RPMI7951 (cell line): ENCODE measurements around the gene NUP214. TPM values are rescaled to one million over a fixed set of nuclear protein-coding genes. Genes with fewer than 3 reads are reported as not detected.

Experiments used
- DNase-seq: peaks from one replicate; pipeline ENCODE4 v3.0.0-alpha.2; 2012; ENCODE audit warnings: low read depth
- total RNA-seq: library from RNA; depleted of rRNA; stranded (reverse); fragments of >200 nt; shearing (Covaris generic); gene quantifications from 2 replicates; pipeline ENCODE4 v1.2.3, GENCODE V29; 2014; rRNA removed

The NUP214 gene
- total RNA-seq: 9.2 and 11.7 TPM in 2 replicates

DNA sequence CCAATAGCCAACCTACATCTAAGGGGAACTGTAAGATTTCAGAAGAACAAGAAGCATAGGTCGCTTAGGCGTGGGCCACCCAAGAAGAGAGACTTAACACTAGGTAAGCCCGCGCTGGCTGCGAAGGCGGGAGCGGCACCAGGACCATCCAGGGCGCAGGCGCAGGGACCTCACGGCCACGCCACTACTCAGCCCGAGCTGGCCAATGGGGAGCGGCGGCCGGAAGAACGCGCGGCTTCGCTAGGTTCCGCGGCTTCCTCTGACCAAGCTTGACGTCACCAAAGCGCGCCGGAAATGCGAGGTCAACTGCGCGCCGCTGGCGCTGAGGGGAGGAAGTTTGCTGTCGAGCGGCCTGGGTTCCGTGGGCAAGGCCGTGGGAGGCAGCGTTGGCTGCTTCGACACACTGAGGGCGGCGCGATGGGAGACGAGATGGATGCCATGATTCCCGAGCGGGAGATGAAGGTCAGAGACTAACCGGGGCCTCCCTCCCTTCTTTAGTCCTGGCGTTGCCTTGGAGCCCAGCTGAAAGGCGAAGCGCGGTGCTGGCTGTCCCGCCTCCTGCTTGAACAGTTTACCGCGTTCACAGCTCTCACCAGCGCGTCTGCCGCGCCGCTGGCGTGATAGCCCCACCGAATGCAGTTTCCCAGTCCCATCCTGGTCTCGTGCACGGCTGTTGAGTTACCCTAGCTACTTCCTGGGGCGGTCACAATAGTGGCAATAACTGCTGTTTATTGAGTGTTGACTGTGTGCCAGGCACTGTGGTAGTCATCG lies at the start of gene NUP214:
Gene NUP214, plus strand, starts transcription at position 299 of the 771 bp plus-strand sequence. Its CDS starts 119 bp downstream, at position 418.
- DNase-seq: peak; percentile 94

DNA sequence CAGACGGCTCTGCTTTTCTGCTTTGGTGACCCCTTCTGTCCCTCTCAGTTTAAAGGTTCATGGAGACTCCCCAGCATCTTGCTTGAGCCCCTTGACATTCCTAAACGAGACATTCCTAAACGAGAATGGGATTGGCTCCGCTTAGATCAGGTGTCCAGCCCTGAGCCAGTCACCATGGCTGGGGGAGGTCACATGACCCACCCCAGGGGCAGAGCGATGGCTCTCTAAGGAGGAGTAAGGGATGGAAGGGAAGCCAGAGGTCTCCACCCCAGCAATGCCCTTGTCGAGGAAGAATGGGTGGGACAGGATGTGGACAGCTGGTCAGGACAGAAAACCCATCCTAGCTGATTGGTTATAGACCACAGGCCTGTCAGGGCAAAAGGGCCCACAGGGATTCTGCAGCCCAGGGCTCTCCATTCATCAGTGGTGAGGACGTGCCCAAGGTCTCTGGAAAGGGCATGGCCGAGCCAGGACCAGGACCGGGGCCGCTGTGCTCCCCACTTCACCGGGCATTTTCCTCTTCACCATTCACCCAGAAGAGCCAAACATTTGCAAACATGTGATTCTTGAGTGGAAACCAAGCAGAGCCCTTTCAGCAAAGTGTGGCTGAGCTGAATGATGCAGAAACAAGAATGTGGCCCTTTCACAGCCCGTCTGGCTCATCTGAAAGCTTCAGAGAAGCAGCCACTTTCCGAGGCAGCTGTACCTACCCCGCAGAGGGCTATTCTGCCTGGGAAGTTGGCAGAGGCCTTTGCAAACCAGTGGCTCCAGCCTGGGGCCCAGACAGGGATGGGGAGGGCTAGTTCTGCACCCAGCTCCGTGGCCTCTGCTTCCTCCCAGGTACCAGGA lies 48.8 kb upstream of the NUP214 start:
- DNase-seq: no peak

DNA sequence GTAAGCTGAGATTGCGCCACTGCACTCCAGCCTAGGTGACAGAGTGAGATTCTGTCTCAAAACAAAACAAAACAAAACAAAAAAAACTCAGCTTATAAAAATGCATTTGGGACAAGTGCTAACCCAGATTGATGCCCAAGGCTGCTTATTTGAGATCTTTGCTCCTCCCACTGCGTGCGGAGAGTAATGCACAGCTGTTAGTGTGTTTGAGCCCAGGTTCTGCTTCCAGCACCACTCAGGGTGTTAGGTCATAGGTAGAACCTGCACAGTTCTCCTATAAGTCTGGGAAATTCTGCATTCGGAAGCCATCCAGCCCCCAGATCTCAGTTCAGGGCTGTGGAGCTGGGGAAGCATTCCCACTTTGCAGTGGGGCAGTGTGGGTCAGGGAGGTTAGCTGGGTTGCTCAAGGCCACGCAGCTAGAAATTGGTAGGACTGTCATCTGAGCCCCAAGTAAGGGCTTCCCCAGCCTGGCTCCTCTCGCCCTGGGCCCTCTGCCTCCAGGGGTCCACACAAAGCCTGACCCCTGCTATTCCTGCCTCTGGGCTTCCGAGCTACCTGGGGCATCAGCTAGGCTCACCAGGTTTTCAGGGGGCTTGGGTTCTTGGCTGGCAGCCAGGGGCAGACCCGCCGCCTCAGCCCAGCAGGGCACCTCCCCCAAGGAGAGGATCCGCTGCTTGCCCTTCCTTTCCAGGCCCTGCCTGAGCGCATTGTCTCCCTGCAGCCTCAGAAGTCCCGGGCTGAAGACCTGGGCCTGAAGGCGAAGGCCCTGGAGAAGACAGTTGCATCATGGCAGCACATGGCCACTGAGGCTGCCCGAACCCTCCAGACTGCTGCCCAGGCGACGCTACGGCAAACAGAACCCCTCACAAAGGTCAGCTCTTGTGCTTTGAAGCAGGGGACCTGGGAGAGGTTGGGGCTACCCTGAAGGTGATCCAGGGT lies 46.7 kb upstream of the NUP214 start:
- no peak for DNase-seq

DNA sequence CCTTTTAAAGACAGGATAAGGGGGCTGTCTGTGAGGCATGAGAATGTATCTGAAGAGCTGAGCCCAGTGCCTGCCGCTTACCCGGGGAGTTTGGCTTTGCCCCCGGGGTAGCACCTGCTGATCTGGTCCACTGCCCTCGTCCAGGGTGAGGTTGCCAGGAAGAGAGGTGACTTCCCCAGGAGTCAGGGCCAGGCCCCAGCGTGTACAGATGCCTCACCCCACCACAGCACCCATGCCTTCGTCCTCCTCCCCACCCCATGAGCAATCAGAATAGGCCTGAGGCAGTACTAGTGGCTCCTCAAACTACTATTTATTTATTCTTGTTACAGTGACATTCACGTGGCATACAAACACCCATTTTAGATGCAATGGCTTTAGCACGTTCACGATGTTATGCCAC lies 44.8 kb upstream of the NUP214 start:
- no peak for DNase-seq

DNA sequence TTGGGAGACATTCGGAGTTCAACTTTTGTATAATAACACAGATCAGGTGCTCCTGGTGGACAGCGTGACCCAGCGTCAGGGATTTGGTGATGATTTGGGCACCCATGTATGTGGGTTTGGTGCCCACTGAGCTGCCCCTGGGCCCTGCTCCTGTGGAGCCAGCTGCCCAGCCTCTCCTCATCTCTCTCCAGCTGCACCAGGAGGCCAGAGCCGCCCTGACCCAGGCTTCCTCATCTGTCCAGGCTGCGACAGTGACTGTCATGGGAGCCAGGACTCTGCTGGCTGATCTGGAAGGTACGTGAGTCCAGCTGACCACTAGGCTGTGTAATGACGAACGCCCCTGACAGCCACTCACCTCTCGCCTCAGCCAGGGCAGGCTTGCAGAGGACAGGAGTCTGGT lies 43.5 kb upstream of the NUP214 start:
- DNase-seq: no peak

DNA sequence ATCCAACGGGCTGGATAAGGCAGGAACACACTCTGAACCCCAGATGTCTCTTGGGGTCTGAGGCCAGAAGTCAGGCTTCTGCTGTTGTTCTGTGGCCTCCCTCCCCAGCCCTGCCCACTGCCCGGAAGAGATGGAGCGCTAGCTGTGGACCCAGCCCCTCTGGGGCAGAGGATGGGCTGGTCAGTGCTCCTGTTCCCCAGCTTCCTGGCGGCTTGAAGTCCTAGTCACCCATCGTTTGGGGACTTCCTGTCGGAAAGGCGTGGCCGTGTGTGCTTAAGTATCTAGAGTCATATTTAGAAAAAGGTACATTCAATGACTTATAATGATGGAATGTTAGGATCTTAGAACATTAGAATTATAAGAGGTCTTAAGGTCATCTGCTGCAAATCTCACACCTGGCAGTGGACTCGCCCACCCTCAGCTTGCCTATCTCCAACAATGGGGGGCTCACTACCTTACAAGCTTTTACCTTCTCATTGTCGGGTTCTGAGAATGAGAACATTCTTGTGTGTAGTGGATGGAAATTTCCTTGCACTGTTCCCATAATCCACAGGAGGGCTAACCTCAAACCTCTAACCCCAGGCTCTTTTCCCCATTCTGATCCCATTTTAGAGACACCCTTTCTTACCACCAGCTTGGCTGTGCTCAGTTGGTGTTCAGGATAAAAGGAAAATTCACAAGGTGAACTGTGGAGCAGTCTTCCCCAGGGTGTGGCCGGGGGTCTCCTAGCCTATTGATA lies 42.4 kb upstream of the NUP214 start:
- DNase-seq: no peak

DNA sequence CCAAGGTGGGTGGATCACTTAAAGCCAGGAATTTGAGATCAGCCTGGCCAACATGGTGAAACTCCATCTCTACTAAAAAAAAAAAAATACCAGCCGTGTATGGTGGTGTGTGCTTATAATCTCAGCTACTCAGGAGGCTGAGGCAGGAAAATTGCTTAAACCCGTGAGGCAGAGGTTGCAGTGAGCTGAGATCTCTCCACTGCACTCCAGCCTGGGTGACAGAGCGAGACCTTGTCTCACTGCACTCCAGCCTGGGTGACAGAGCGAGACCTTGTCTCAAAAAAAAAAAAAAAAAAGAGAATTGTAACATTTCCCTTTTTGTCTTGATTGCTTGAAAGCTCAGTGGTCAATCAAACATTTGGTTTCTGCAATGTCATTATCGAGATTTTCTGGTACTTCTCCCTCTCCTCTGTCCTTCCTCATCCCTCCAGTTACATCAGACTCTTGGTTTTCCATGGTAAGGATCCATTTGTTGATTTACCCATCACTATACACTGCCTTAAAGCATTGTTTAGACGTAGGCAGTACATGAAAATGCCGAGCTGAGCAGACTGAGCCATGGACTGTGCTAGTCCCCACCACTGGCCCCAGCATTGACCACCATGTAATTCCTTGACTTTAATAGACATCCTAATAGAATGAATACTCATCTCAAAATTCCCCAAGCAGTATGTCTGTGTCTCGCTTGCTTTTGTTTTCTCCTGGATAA lies 40.6 kb upstream of the NUP214 start:
- no peak for DNase-seq

DNA sequence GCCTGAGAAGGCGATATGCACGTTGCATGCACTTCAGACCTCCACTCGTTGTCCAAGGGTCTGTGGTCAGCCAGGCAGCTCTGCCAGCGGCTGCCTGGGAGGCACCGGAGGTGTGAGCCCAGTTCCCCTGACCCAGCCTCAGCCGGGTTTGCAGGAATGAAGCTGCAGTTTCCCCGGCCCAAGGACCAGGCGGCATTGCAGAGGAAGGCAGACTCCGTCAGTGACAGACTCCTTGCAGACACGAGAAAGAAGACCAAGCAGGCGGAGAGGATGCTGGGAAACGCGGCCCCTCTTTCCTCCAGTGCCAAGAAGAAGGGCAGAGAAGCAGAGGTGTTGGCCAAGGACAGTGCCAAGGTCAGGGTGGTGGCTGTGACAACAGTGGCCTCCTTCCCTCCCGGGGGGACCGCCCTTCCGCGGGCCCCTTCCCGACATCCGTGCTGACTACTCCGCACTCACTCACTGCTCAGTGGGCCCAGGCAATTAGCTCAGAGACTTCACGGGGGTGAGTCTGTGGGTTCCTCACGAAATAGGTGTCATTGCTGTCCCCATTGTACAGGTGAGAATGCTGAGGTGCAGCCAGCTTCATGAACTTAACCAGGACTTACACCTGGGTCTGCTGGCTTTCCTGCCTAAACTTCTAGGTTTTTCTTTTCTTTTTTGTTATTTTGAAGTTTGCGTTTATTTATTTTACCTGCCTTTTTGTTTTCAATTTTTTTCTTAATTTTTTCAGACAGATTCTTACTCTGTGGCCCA lies 39.8 kb upstream of the NUP214 start:
- no peak for DNase-seq

DNA sequence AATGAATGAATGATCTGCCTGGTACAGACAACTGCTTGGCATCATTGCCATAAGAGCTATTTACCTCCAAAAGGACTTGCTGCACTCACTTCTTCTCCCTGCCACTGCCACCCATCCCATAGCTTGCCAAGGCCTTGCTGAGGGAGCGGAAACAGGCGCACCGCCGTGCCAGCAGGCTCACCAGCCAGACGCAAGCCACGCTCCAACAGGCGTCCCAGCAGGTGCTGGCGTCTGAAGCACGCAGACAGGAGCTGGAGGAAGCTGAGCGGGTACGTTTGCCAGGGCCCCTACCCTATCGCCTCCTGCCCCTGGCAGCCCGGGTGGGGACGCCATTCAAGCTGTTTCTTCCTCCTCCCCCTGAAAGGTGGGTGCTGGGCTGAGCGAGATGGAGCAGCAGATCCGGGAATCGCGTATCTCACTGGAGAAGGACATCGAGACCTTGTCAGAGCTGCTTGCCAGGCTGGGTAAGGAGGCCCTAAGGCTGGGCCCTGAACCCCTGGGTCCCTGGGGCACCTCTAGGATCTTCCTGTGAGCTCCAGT lies 38.0 kb upstream of the NUP214 start:
- DNase-seq: no peak

DNA sequence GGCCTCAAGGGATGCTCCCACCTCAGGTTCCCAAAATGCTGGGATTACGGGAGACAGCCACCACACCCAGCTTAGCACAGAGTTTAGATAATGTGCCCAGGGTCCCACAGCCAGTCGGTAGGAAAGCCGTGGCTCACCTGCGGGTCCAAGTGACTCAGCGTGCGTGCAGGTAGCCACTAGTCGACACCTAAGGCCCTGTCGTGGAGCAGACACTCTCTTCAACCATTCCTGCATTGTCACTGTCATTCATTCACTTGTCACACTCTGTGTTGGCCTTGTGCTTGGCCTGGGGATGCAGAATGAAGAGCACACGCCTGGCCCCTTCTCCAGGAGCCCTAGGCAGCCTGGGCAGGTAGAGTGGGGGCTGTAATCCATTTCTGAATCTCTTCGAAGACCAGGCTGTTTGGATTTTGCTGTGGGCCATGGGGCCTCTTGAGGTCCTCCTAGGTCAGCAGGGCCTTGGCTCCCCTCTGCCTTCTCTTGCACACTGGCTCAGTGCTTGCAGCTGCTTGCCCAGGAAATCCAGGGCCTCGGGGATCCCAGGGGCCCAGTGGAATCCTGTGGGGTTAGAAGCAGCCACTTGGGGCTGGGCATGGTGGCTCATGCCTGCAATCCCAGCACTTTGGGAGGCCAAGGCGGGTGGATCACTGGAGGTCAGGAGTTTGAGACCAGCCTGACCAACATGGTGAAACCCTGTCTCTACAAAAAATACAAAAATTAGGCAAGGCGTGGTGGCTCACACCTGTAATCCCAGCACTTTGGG lies 35.2 kb upstream of the NUP214 start:
- DNase-seq: no peak

DNA sequence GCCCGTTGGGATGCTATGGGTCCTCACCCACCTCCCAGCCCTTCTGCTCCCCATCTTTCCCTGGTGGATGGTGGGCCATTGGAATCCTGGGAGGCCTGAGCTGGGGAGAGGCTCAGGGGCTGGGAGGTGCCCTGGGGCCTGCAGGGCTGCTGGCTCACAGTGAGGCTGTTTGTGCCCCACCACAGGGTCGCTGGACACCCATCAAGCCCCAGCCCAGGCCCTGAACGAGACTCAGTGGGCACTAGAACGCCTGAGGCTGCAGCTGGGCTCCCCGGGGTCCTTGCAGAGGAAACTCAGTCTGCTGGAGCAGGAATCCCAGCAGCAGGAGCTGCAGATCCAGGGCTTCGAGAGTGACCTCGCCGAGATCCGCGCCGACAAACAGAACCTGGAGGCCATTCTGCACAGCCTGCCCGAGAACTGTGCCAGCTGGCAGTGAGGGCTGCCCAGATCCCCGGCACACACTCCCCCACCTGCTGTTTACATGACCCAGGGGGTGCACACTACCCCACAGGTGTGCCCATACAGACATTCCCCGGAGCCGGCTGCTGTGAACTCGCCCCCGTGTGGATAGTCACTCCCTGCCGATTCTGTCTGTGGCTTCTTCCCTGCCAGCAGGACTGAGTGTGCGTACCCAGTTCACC lies 33.9 kb upstream of the NUP214 start:
- no peak for DNase-seq

DNA sequence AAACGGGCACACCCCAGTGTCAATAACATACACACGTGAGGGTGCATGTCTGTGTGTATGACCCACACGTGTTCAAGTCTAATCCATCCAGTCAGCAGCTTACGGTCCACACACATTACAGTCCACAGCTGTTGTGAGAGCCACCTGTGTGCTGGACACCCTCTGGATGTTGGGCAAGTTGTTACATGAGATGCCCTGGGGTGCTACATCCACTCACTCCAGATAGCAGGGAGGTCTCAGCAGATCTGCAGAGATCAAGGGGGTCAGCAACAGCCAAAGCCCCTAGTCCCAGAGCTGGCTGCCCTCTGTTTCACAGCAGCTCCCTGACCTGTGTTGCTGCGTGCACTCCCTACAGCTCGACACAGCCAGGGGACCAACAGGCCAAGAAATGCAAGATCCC lies 33.4 kb upstream of the NUP214 start:
- DNase-seq: no peak

DNA sequence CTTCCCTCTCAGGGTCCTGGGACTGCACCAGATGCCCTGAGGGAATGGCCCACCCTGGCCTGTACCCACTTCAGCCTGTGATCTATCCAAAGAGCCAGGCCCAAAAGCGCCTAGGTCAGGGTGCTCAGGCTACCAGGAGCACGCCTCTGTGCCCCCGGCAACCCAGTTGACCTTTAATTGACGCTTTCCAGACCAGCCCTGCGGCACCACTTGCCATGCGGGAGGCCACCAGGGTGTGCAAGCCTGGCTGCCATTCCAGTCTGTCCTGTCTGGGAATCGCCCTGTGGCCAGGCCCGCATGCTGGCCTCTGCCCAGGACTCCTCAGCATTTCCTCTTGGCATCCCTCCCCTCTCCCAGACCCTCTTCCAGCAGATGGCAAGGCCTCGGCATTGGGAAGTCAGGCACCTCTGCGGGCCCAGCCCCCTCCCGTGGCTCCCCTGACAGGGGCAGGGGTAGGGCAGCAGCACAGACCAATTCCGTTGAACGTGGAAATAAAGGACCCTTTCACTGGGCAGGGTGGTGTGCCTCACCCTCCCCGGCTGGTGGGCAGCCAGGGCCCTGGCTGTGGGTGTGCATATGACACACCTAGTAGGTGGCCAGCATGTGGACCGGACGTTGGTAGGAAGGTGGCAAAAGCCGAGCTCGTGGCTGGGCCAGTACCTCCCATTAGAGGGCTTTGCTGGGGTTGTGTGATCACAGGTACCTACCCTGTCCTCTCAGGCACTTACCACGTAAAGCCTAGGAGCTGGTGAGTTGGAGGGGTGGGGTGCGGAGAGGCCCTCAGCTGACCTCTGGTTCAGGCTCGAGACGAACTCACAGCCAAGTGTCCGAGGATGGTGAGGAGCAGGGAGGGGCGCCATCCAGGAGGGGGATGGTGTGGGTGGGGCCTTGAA lies 32.6 kb upstream of the NUP214 start:
- DNase-seq: no peak

DNA sequence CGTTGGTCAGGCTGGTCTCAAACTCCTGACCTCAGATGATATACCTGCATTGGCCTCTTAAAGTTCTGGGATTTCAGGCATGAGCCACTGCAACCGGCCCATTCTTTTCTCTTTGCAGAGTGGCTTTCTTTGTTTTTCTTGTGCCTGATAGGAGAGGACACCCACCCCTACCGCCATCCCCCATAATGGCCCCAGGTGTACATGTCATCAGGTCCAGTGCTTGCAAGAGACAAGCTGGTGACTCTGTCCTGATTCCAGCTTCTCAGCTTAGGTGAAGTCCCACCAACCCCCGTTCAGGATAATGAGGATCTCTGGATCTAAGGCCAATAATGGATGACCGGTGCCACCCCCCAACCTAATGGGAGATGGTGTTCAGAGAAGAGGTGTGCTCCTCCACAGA lies 31.4 kb upstream of the NUP214 start:
- no peak for DNase-seq

DNA sequence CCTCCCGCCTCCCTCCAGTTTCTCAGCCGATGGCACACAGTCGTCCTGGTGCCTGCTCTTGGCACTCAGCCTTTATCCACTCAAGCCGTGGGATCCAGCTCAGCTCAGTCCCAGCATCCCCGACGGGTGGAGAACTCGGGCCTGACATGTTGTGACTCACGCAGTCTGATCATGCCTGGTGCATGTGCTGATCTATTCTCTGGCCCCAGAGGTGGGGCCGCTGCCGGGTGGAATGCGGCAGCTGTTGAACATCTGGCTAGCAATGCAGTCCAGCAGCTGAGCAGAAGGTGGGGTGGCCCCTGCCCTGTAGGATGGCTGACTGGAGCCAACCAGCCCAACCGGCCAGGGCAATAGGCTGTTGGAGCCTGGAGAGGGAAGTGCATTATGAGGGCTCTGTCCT lies 30.8 kb upstream of the NUP214 start:
- DNase-seq: peak; percentile 26

DNA sequence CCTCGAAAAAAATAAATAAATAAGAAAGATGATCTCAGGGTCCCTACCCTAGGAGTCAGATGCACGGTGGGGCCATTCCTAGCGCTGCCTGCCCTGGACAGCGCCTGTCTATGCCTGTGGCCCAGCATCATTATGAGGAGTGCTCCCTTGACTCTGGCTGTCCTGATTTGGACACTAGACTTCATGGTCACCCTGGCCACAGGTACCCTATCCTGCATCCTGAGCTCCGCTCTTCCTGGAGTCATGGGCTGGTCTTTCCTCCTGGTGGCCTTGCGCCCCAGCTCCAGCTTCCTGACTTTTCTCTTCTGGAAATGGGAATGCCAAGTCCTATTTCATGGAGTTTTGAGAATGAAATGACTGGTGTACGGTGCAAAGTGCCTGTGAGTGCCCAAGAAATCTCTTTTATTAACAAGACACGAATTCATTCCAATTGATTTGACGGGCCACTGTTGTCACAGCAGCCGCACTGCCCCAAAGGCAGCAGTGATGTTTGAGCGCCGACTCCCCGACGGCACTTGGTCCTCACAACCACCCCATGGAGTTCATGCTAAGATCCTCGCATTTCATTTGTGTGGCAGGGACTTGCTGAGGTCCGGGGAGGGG lies 29.6 kb upstream of the NUP214 start:
- DNase-seq: no peak
